ENCODE results near the gene SEC16A.

DNA sequence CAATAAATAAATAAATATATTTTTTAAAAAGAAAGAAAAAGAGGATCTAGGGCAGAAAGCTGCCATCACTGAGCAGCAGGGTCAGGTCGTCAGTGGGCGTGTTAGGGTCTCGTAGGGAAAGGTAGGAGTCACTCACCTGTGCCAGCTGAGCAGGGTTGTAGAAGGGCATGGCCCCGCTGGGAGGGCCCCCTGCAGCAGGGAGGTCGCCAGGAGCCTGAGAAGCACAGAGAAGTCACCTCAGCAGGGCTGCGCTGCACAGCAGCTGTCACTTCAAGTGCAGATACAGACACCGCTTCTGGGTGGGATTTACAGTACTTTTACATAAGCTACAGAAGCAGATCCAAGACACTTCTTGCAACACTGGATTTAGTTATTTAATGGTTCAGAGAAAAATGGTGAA lies 39.2 kb downstream of the SEC16A start:
- TF ChIP-seq CTCF (conservative IDR thresholded peaks at IDR 0.05; ENCODE audit: low read length) (no peak), EZH2phosphoT487 (IDR thresholded peaks at IDR 0.05; ENCODE audit: borderline replicate concordance, low read depth, low read length) (no peak)

Measured in OCI-LY7 (cell line).